AG10803 (cell line): ENCODE measurements around the gene RGS7.

Experiments
- DNase-seq: peaks from one replicate; pipeline ENCODE4 v3.0.0; 2010; ENCODE audit warnings: low read depth
- H3K4me3 ChIP-seq: 2 replicates; pipeline ENCODE4 v1.5.1; 2011; ENCODE audit warnings: mild to moderate bottlenecking, low read length, control low read depth
- TF ChIP-seq, protein P1 (sequence below): conservative IDR thresholded peaks from 2 replicates; pipeline ENCODE4 v1.5.1; 2011; ENCODE audit warnings: mild to moderate bottlenecking, low read length, control low read depth, inconsistent platforms

Gene RGS7

DNA sequence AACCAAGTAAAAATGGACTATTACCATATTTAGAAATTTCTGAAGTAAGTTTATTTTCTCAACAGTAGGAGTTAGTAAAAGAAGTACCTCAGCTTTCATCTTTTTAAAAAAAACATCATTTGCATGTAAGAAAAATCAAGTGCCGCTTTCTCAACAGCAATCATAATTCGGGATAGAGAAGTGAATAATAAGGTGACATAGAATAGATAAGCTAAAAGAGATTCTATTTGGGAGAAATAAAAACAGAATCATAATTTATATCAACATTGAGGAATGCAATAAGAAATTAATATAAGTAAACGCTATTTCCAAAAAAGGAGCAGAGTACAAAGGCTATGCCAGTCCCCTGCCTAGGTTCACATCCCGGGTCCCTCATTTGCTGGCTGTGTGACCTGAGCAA, 414.1 kb downstream of the RGS7 start:
- no peak overlapping the region for H3K4me3 ChIP-seq
- TF ChIP-seq, protein P1, sequence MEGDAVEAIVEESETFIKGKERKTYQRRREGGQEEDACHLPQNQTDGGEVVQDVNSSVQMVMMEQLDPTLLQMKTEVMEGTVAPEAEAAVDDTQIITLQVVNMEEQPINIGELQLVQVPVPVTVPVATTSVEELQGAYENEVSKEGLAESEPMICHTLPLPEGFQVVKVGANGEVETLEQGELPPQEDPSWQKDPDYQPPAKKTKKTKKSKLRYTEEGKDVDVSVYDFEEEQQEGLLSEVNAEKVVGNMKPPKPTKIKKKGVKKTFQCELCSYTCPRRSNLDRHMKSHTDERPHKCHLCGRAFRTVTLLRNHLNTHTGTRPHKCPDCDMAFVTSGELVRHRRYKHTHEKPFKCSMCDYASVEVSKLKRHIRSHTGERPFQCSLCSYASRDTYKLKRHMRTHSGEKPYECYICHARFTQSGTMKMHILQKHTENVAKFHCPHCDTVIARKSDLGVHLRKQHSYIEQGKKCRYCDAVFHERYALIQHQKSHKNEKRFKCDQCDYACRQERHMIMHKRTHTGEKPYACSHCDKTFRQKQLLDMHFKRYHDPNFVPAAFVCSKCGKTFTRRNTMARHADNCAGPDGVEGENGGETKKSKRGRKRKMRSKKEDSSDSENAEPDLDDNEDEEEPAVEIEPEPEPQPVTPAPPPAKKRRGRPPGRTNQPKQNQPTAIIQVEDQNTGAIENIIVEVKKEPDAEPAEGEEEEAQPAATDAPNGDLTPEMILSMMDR, result no peak
- no peak for DNase-seq

DNA sequence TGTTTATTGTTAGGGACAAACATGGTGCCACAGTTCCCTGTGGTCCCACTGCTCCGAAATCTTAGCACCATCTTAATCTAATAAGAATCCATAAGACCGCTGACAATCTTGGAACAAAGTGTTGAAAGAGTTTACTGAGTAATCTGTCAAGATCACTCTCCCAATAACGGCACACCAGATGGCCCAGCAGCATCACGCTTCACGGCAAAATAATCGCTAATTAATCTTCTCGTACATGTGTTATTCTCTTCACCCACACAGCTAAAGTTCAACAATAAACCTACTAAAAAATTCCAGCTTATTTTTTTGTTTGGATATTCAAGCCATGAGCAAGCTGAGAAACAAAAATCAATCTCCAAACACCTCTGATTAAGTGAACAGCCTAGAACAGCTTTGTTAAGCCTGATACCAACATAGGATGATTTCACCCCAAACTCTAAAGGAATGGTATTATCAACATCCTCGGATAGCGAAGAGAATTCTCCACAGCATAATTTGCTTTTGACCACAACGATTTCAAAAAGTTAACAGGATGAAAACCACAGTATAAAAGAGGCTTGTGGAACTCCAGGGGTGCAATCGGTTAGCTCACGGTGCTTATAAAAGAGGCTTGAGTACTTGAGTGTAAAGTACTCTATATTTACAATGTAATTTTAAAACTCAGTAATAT, 415.2 kb downstream of the RGS7 start:
- TF ChIP-seq, protein P1, result no peak
- H3K4me3 ChIP-seq, result no peak overlapping the region
- no peak for DNase-seq

DNA sequence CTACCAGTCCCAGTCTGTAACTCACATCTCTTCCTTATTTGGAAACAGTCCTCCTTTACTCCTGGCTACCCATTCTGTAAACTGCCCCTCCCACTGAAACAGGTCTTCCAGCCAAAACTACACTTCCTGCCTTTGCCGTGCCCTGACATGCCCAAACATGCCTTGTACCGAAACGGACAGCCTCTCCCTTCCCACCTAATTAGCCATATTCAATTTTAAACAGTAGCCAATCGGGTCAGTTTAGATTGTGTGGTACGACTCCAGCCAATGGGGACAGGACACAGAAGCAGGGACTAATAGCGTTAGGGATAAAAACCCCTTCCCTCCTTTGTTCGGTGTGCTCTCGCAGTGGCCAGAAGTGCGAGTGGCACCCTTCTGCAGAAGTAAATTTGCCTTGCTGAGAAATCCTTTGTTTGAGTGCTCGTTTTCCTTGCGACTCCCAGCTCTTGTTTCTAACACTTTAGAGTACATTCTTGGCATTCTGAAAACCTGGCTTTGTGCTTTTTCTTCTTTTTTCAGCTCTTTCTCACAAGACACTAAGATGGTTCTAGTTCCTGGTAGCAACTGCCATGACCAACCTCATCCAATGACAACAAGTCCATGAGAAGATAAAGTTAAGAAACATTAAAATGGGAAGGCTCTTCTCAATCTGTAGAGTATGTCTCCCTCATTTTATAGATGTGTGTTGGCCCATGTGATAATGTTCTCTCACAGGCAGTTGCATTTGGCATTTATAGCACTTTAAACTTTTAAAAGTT, 419.9 kb downstream of the RGS7 start:
- TF ChIP-seq, protein P1, result no peak
- no peak overlapping the region for H3K4me3 ChIP-seq
- DNase-seq, result no peak

DNA sequence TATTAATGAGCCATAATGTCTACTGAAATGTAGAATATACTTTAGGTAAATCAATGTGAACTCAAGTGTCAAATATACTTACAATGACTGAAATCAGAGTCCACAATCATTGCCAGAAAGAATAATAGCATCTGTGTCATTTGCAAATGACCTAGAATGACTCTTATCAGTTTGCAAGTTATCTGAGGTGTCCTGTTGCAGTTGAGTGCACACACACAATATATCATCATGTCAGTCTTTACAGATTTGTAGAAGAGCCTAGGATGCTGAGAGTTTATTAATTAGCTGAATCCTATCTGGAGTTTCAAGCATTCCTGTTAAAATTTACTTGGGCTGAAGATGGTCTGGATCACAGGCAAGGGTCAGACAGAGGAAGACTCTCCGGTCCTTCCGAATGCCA, 421.1 kb downstream of the RGS7 start:
- TF ChIP-seq, protein P1, result no peak
- H3K4me3 ChIP-seq, result no peak overlapping the region

DNA sequence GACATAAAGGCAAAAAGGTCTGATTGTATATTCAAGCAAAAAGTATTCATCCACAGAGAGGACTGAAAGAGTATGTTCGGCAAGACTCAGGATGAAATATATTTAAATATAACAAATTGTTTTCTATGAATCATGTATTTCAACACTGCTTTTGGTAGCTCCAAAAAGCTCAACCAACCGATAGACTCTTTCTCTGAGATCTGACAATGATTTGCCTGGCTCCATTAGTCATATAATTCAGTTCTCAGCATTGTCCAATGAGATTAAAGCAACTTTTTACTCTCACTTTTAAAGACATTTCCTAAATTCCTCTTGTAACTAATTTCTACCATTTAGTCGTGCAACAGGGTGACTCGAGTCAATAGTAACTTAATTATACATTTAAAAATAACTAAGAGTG, 426.0 kb downstream of the RGS7 start:
- TF ChIP-seq, protein P1, result no peak
- no peak overlapping the region for H3K4me3 ChIP-seq
- DNase-seq, result no peak

More for the DNA sequence above, 421.1 kb downstream of the RGS7 start:
- DNase-seq, result no peak

DNA sequence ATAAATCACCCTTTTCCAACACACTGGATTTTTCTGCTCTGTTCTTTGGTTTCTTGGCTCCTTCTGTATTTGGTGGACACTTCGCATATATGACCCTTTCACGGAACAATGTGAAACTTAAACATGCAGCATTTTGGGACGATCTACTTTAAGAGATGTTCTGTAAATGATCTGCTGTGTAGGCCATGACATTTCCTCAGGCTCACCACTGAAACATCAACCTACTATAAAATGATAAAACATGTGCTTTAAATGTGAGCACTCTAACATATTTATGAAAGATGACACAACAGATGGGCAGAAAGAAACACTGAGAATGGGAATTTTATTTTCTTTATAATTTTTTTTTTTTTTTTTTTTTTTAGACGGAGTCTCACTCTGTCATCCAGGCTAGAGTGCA, 428.7 kb downstream of the RGS7 start:
- no peak for DNase-seq
- TF ChIP-seq, protein P1, result no peak
- H3K4me3 ChIP-seq, result no peak overlapping the region

DNA sequence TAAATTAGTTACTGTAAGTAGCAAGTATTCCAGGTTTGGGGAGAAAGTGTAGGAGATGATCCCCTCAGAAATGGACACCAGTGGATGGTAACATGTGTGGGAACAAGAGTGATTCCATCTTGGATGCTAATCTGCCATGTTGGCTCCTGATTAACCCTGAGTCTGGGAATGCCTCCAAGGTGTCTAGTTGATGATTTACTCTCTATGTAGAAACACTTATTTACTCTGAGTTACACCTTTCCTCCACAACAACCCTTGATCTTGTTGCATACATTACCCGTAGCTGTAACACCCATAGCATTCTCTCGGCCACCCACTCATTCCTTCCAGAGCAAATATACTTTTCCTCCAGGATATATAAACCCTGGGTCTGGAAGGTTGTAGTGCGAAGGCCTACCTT, 429.2 kb downstream of the RGS7 start:
- TF ChIP-seq, protein P1, result no peak
- H3K4me3 ChIP-seq, result no peak overlapping the region
- DNase-seq, result no peak
